ENCODE results near the gene BCAR3. TPM values are rescaled to one million over a fixed set of nuclear protein-coding genes. Genes with fewer than 3 reads are reported as not detected.

Gene BCAR3
- total and polyA plus RNA-seq, 2 of the 4 experiments (the other 2 are of a cell fraction) = 41.4 to 46.4 TPM

GRCh38 chr1:93601686-93602085 lies 80.0 kb downstream of the BCAR3 start:
- H2AK5ac ChIP-seq (ENCODE audit: low read depth, low read length) = no peak overlapping the region
- H3K14ac ChIP-seq (replicated peaks; ENCODE audit: low read depth, low read length) = no peak overlapping the region
- H4K5ac ChIP-seq (ENCODE audit: low read depth, low read length) = no peak overlapping the region
- no peak overlapping the region for H2BK15ac ChIP-seq (ENCODE audit: low read depth, low read length)
- peaks cover 93% of the 10 kb centered on the region for H4K20me1 ChIP-seq (ENCODE audit: insufficient read depth, low read length)
- no peak overlapping the region for H2BK120ac ChIP-seq (ENCODE audit: low read depth, low read length)
- TF ChIP-seq MAFK (IDR thresholded peaks at IDR 0.05; ENCODE audit: low read depth, low read length) (no peak), POLR2A (IDR thresholded peaks at IDR 0.05; ENCODE audit: low read depth, low read length) (no peak), SMC3 (IDR thresholded peaks at IDR 0.05; ENCODE audit: low read depth, low read length) (no peak), RCOR1 (IDR thresholded peaks at IDR 0.05; ENCODE audit: insufficient replicate concordance, low read length) (no peak), ELK1 (IDR thresholded peaks at IDR 0.05; ENCODE audit: borderline replicate concordance, low read depth, low read length) (no peak), MXI1 (IDR thresholded peaks at IDR 0.05; ENCODE audit: borderline replicate concordance, low read depth, low read length) (no peak), BHLHE40 (IDR thresholded peaks at IDR 0.05; ENCODE audit: low read depth, low read length) (no peak), CEBPB (IDR thresholded peaks at IDR 0.05; ENCODE audit: low read depth, low read length) (no peak), MAZ (IDR thresholded peaks at IDR 0.05; ENCODE audit: borderline replicate concordance, low read depth, low read length) (no peak), RFX5 (IDR thresholded peaks at IDR 0.05; ENCODE audit: low read depth, low read length) (no peak), NFE2L2 (IDR thresholded peaks at IDR 0.05; ENCODE audit: low read depth, low read length) (no peak)
- no peaks in the 10 kb centered on the region for H3K9me3 ChIP-seq (ENCODE audit: control insufficient read depth, insufficient read depth, low read length)
- DNase-seq = no peak
- no peak for ATAC-seq (ENCODE audit: low read depth)
- H3K4ac ChIP-seq (ENCODE audit: low read depth, low read length) = no peak overlapping the region
- no peaks in the 10 kb centered on the region for H3K36me3 ChIP-seq (ENCODE audit: control insufficient read depth, insufficient read depth, low read length)
- no peak overlapping the region for H3K56ac ChIP-seq (ENCODE audit: extremely low read depth, insufficient read depth, low read length)
- in situ Hi-C loops (cut with MboI; ENCODE audit: low sequenced_read_pairs) = no loop called here
- H3K9ac ChIP-seq (ENCODE audit: low read depth, low read length) = no peak overlapping the region
- H2AFZ ChIP-seq (replicated peaks; ENCODE audit: low read length, poor library complexity) = no peak overlapping the region
- intact Hi-C loops (cut with micrococcal nuclease) = no loop called here
- H2BK5ac ChIP-seq (ENCODE audit: low read depth, low read length, poor library complexity, severe bottlenecking) = no peak overlapping the region
- no peak overlapping the region for H3K4me3 ChIP-seq (ENCODE audit: insufficient read depth, low read depth, low read length)
- WGBS, 2 experiments (ENCODE audit: extremely low coverage in 2 of 2, insufficient read length in 1 of 2) = no CpG with 5 or more reads among the region's 1 CpG
- H3K23ac ChIP-seq (ENCODE audit: low read depth, low read length) = no peak overlapping the region
- no peak overlapping the region for H3K4me2 ChIP-seq (ENCODE audit: low read depth, low read length)
- H2BK20ac ChIP-seq (ENCODE audit: low read depth, low read length) = no peak overlapping the region
- H3K79me1 ChIP-seq (ENCODE audit: low read depth in 1 of 2, low read length in 2 of 2) = peaks cover 51 to 97% of the 10 kb centered on the region in 2 experiments
- H3K18ac ChIP-seq (ENCODE audit: low read depth, low read length) = no peak overlapping the region
- H3K9me1 ChIP-seq (ENCODE audit: insufficient read depth, low read length) = peaks cover 54% of the 10 kb centered on the region
- H4K91ac ChIP-seq (ENCODE audit: insufficient read depth, low read depth, low read length) = no peak overlapping the region
- ChIA-PET CTCF (no interaction called here), POLR2A (ENCODE audit: unreplicated experiment) (no interaction called here)
- no TSS peak for BruUV-seq (replicated peaks)
- no peak overlapping the region for H4K8ac ChIP-seq (ENCODE audit: low read depth in 2 of 2, low read length in 2 of 2)
- H3K4me1 ChIP-seq (ENCODE audit: control insufficient read depth, insufficient read depth, low read length) = peaks cover 21% of the 10 kb centered on the region
- no peaks in the 10 kb centered on the region for H3K27me3 ChIP-seq (ENCODE audit: control insufficient read depth, insufficient read depth, low read length)
- no peak overlapping the region for H3K27ac ChIP-seq (ENCODE audit: insufficient read depth, low read length)
- H2AK9ac ChIP-seq (replicated peaks; ENCODE audit: low read depth, low read length, poor library complexity) = no peak overlapping the region
- dilution Hi-C loops (cut with HindIII; ENCODE audit: low sequenced_read_pairs, unreplicated experiment) = no loop called here

Data from IMR-90 (cell line).